Lung (tissue), 12 donors: ENCODE results near the gene CDH4. TPM values are rescaled to one million over a fixed set of nuclear protein-coding genes. Genes with fewer than 3 reads are reported as not detected.

Source experiments
- ATAC-seq: fragments of 200-7000 bp; cut with Tn5 transposase; one replicate; pipeline ENCODE4 v1.9.1; 2020; ENCODE audit warnings: moderate number of reproducible peaks; ENCODE audit not compliant: insufficient read depth, low FRiP score
- DNase-seq, 3 donors: peaks; one replicate each; pipeline ENCODE4 v3.0.0-alpha.2; 2013 to 2017
- H3K27ac ChIP-seq, 2 donors: one replicate each; pipeline ENCODE4 v1.5.1; 2013; ENCODE audit warnings: mild to moderate bottlenecking in 2 of 2, moderate library complexity in 2 of 2, control low read depth in 1 of 2, inconsistent platforms in 1 of 2, low read depth in 1 of 2, low read length in 1 of 2
- H3K27me3 ChIP-seq, 3 donors: one replicate each; pipeline ENCODE4 v1.5.1; 2013; ENCODE audit warnings: low read length in 2 of 3; ENCODE audit not compliant: control insufficient read depth in 3 of 3, insufficient read depth in 3 of 3
- H3K36me3 ChIP-seq, 4 donors: one replicate each; pipeline ENCODE4 v1.5.1; 2013; ENCODE audit warnings: low read length in 4 of 4, mild to moderate bottlenecking in 1 of 4, moderate library complexity in 1 of 4; ENCODE audit not compliant: control insufficient read depth in 4 of 4, insufficient read depth in 4 of 4
- H3K4me1 ChIP-seq, 5 donors: one replicate each; pipeline ENCODE4 v1.5.1; 2013; ENCODE audit warnings: low read length in 5 of 5, mild to moderate bottlenecking in 2 of 5, moderate library complexity in 1 of 5; ENCODE audit not compliant: control insufficient read depth in 5 of 5, insufficient read depth in 5 of 5
- H3K4me3 ChIP-seq: one replicate; pipeline ENCODE4 v1.5.1; 2013; ENCODE audit warnings: mild to moderate bottlenecking, control low read depth, moderate library complexity
- H3K9ac ChIP-seq, 2 donors: one replicate each; pipeline ENCODE4 v1.5.1; 2013; ENCODE audit warnings: low read length in 2 of 2, control low read depth in 1 of 2; ENCODE audit not compliant: insufficient read depth in 1 of 2
- H3K9me3 ChIP-seq, 4 donors: one replicate each; pipeline ENCODE4 v1.5.1; 2013; ENCODE audit warnings: low read length in 3 of 4, mild to moderate bottlenecking in 1 of 4, moderate library complexity in 1 of 4; ENCODE audit not compliant: control insufficient read depth in 4 of 4, insufficient read depth in 3 of 4
- CTCF ChIP-seq: IDR thresholded peaks from 2 replicates; pipeline ENCODE4 v1.5.1; 2012; ENCODE audit warnings: mild to moderate bottlenecking; ENCODE audit errors: control extremely low read depth, extremely low read depth
- WGBS, 2 donors: extraction: QIAGEN DNeasy Blood & Tissue Kit; methylation state at CpG; one replicate each; pipeline ENCODE4 v1.1.7; 2013; 5-methylcytosine and 5-hydroxymethylcytosine counted together
- polyA plus RNA-seq, 2 donors: library from polyadenylated mRNA; stranded (reverse); fragments of 200-250 nt; gene quantifications; one replicate each; pipeline ENCODE4 v1.2.1, GENCODE V29; 2013
- total RNA-seq, 2 donors: library from RNA; depleted of rRNA in 1 of 2; stranded (reverse); fragments of >200 nt in 1 of 2; gene quantifications; one replicate each; pipeline ENCODE4 v1.2.1, GENCODE V29; 2014 to 2021
- donor health status: control.
- donor health status: control.
- donor health status: Bipolar disorder and iron deficiency.
- donor health status: healthy.
- donor health status: DM: yes; HTN: yes; CAD: no.

CDH4 gene
- total and polyA plus RNA-seq, 4 donors: 0.10 to 2.1 (median 0.34) TPM

GRCh38 chr20:61972636-61973508 is 720.8 kb downstream of the CDH4 start:
- no peak overlapping the region for H3K9ac ChIP-seq
- WGBS, 2 donors: 94 to 95% methylated on average over 27 of the region's 27 CpGs
- H3K36me3 ChIP-seq: peaks cover 0 to 20% (median 12%) of the 10 kb centered on the region in 4 donors
- no peak overlapping the region for H3K27ac ChIP-seq
- H3K9me3 ChIP-seq: no peaks in the 10 kb centered on the region
- no peaks in the 10 kb centered on the region for H3K27me3 ChIP-seq
- no peaks in the 10 kb centered on the region for H3K4me1 ChIP-seq
- ATAC-seq (no peak), DNase-seq (no peak)
- H3K4me3 ChIP-seq: no peak overlapping the region
- TF ChIP-seq CTCF: no peak

- H3K36me3 ChIP-seq: peaks cover 0 to 20% (median 12%) of the 10 kb centered on the region in 4 donors
- no peaks in the 10 kb centered on the region for H3K4me1 ChIP-seq
- no peaks in the 10 kb centered on the region for H3K9me3 ChIP-seq
- ATAC-seq (no peak), DNase-seq (no peak)
- H3K27me3 ChIP-seq: no peaks in the 10 kb centered on the region
- no peak for TF ChIP-seq CTCF
- no peak overlapping the region for H3K9ac ChIP-seq
- 93 to 97% methylated on average over 25 of the region's 25 CpGs for WGBS, 2 donors
- no peak overlapping the region for H3K27ac ChIP-seq
- H3K4me3 ChIP-seq: no peak overlapping the region
Measured at GRCh38 chr20:61973515-61974356, 721.7 kb downstream of the CDH4 start.

GRCh38 chr20:61974357-61974665 is 722.2 kb downstream of the CDH4 start:
- 94 to 97% methylated on average over 14 of the region's 14 CpGs for WGBS, 2 donors
- ATAC-seq: no peak
- H3K36me3 ChIP-seq: peaks cover 0 to 21% (median 12%) of the 10 kb centered on the region in 4 donors

More at GRCh38 chr20:61974357-61974665, 722.2 kb downstream of the CDH4 start:
- no peaks in the 10 kb centered on the region for H3K9me3 ChIP-seq
- TF ChIP-seq CTCF: no peak
- H3K9ac ChIP-seq: no peak overlapping the region
- DNase-seq: no peak
- H3K27me3 ChIP-seq: no peaks in the 10 kb centered on the region
- no peak overlapping the region for H3K27ac ChIP-seq
- H3K4me1 ChIP-seq: no peaks in the 10 kb centered on the region
- no peak overlapping the region for H3K4me3 ChIP-seq
